K562 (cell line): Measurements from ENCODE around the gene ZBTB32. TPM values are rescaled to one million over a fixed set of nuclear protein-coding genes. Genes with fewer than 3 reads are reported as not detected.

Source experiments
- ASH1L ChIP-seq: fragments of 450-650 bp; IDR thresholded peaks from 2 replicates; pipeline ENCODE4 v1.6.1; 2018; ENCODE audit warnings: borderline replicate concordance, mild to moderate bottlenecking, low read depth; ENCODE audit not compliant: partially characterized antibody
- ATF7 ChIP-seq: fragments of 450-650 bp; IDR thresholded peaks from 2 replicates; pipeline ENCODE4 v1.7.1; 2014; ENCODE audit warnings: mild to moderate bottlenecking, moderate library complexity
- BRF2 ChIP-seq: IDR thresholded peaks from 3 replicates; pipeline ENCODE4 v1.6.1; 2011; ENCODE audit warnings: borderline replicate concordance, mild to moderate bottlenecking; ENCODE audit not compliant: insufficient read length, insufficient read depth
- CBX1 ChIP-seq: sonication (generic); IDR thresholded peaks from 2 replicates; pipeline ENCODE4 v1.6.1; 2016; ENCODE audit warnings: antibody characterized with exemption, low read depth, mild to moderate bottlenecking
- DNMT1 ChIP-seq: fragments of 450-650 bp; IDR thresholded peaks from 2 replicates; pipeline ENCODE4 v1.6.1; 2016; ENCODE audit warnings: antibody characterized with exemption, mild to moderate bottlenecking
- EP300 ChIP-seq: IDR thresholded peaks from 2 replicates; pipeline ENCODE4 v1.6.1; 2012; ENCODE audit warnings: low read length, improper control_type of control experiment
- FOS ChIP-seq: IDR thresholded peaks from 3 replicates; pipeline ENCODE4 v1.6.1; 2011; ENCODE audit not compliant: insufficient read length; ENCODE audit errors: extremely low read depth
- FOXA1 ChIP-seq: fragments of 450-650 bp; IDR thresholded peaks from 2 replicates; pipeline ENCODE4 v1.6.1; 2016; ENCODE audit warnings: mild to moderate bottlenecking, borderline replicate concordance
- GATAD2B ChIP-seq: fragments of 450-650 bp; IDR thresholded peaks from 2 replicates; pipeline ENCODE4 v1.6.1; 2017; ENCODE audit warnings: mild to moderate bottlenecking, borderline replicate concordance
- HDAC1 ChIP-seq, 2 experiments: fragments of 450-650 bp; IDR thresholded peaks; 2 replicates each; pipeline ENCODE4 v1.6.1; 2016 to 2017; ENCODE audit warnings: inconsistent platforms in 1 of 2, mild to moderate bottlenecking in 1 of 2, moderate library complexity in 1 of 2
- KAT7 ChIP-seq: sonication (generic); formaldehyde crosslinking; IDR thresholded peaks from 2 replicates; pipeline ENCODE4 v1.8.0; 2022; ENCODE audit warnings: missing genetic modification reagents, mild to moderate bottlenecking, borderline replicate concordance
- NR4A1 ChIP-seq, 2 experiments: fragments of 250-450 bp in 1 of 2; fragments of 450-650 bp in 1 of 2; sonication (Bioruptor Pico) in 1 of 2; IDR thresholded peaks; 2 replicates each; pipeline versions ENCODE4 v1.4.0 to v1.6.1; 2016 to 2020; ENCODE audit warnings: mild to moderate bottlenecking in 2 of 2, missing compliant biosample characterization in 1 of 2, missing genetic modification characterization in 1 of 2, moderate library complexity in 1 of 2
- PRMT5 ChIP-seq: sonication (generic); formaldehyde crosslinking; IDR thresholded peaks from 2 replicates; pipeline ENCODE4 v1.5.0; 2020; ENCODE audit warnings: missing genetic modification reagents
- PTBP1 ChIP-seq: fragments of 200-400 bp; formaldehyde crosslinking; IDR thresholded peaks from 2 replicates; pipeline ENCODE4 v1.6.1; 2017; ENCODE audit warnings: low read depth, low read length
- PURB ChIP-seq: sonication (generic); formaldehyde crosslinking; IDR thresholded peaks from 2 replicates; pipeline ENCODE4 v1.9.0; 2021; ENCODE audit warnings: low read depth, mild to moderate bottlenecking, missing genetic modification reagents
- RAD51 ChIP-seq: fragments of 450-650 bp; IDR thresholded peaks from 2 replicates; pipeline ENCODE4 v1.7.1; 2016; ENCODE audit warnings: low read depth, mild to moderate bottlenecking, borderline replicate concordance
- SIN3A ChIP-seq, 2 experiments: fragments of 150-350 bp in 1 of 2; IDR thresholded peaks; 2 replicates each; pipeline ENCODE4 v1.6.1; 2011 to 2016; ENCODE audit warnings: borderline replicate concordance in 2 of 2, low read depth in 2 of 2, low read length in 2 of 2, mild to moderate bottlenecking in 2 of 2, moderate library complexity in 2 of 2; ENCODE audit not compliant: control insufficient read depth in 1 of 2
- SMAD4 ChIP-seq: fragments of 250-450 bp; sonication (Bioruptor Pico); conservative IDR thresholded peaks from 2 replicates; pipeline ENCODE4 v1.8.0; 2021; ENCODE audit warnings: inconsistent platforms, mild to moderate bottlenecking, moderate library complexity
- SNIP1 ChIP-seq: fragments of 450-650 bp; IDR thresholded peaks from 2 replicates; pipeline ENCODE4 v1.7.1; 2017; ENCODE audit warnings: low read depth, mild to moderate bottlenecking
- SP2 ChIP-seq: IDR thresholded peaks from 2 replicates; pipeline ENCODE4 v1.6.1; 2011; ENCODE audit warnings: mild to moderate bottlenecking, low read depth, low read length, moderate library complexity; ENCODE audit not compliant: poor library complexity, severe bottlenecking; ENCODE audit errors: extremely low read depth
- ZBED1 ChIP-seq: IDR thresholded peaks from 2 replicates; pipeline ENCODE4 v1.6.1; 2014
- ZNF263 ChIP-seq: sonication (generic); formaldehyde crosslinking; IDR thresholded peaks from 2 replicates; pipeline ENCODE4 v1.8.0; 2022; ENCODE audit warnings: mild to moderate bottlenecking, missing genetic modification reagents, borderline replicate concordance
- ZNF311 ChIP-seq: fragments of 250-450 bp; sonication (Bioruptor Pico); IDR thresholded peaks from 2 replicates; pipeline ENCODE4 v1.4.0; 2020; ENCODE audit warnings: mild to moderate bottlenecking, moderate library complexity
- ZNF384 ChIP-seq: IDR thresholded peaks from 2 replicates; pipeline ENCODE4 v1.6.1; 2012; ENCODE audit warnings: low read depth, low read length, improper control_type of control experiment
- ZNF589 ChIP-seq: fragments of 200-800 bp; sonication (Bioruptor generic); IDR thresholded peaks from 2 replicates; pipeline ENCODE4 v1.6.1; 2016; ENCODE audit warnings: low read depth, missing genetic modification characterization, missing compliant biosample characterization
- ZNF644 ChIP-seq: fragments of 200-800 bp; sonication (Bioruptor generic); IDR thresholded peaks from 2 replicates; pipeline ENCODE4 v1.6.1; 2016; ENCODE audit warnings: low read depth, missing genetic modification characterization, missing compliant biosample characterization
- polyA plus RNA-seq, 8 experiments: library from polyadenylated mRNA; depleted of rRNA in 4 of 8; stranded (reverse) in 5 of 8; unstranded in 3 of 8; fragments of >200 nt; fragmentation: Nextera tagmentation in 2 of 8; fragmentation: Illumina TruSeq in 1 of 8; extraction: Ambion mirVana in 2 of 8; extraction: Trizol in 1 of 8; gene quantifications; 2 replicates each; pipeline versions ENCODE4 v1.2.1 to v1.2.3, GENCODE V29; 2011 to 2014; ENCODE audit warnings: inconsistent platforms in 1 of 8, missing spikeins in 1 of 8
- total RNA-seq, 7 experiments: library from RNA; depleted of rRNA in 6 of 7; stranded (reverse); fragments of >200 nt in 6 of 7; fragmentation: Illumina TruSeq in 2 of 7; extraction: Trizol in 2 of 7; gene quantifications; 2 replicates each; pipeline versions ENCODE4 v1.2.1 to v1.2.3, GENCODE V29; 2011 to 2021; ENCODE audit warnings: low replicate concordance in 1 of 7

The ZBTB32 gene
- total and polyA plus RNA-seq, 9 of the 15 experiments (the other 6 are each of a cell fraction or from before 2014, with no cell fraction given) = 0.20 TPM; not detected in 8

GRCh38 chr19:35718345-35719041, 14.1 kb downstream of the ZBTB32 start (continued):
- TF ChIP-seq PTBP1 = no peak
- TF ChIP-seq ZNF263 (CRISPR knock-in tag) = 0 out of 2 replicates have a peak, but pooled peaks have one; percentile 27
- TF ChIP-seq EP300 = no peak
- TF ChIP-seq RAD51 = no peak
- TF ChIP-seq ASH1L = no peak
- no peak for TF ChIP-seq CBX1
- TF ChIP-seq KAT7 (CRISPR knock-in tag) = 0 out of 2 replicates have a peak, but pooled peaks have one; percentile 20
- TF ChIP-seq ZBED1 = no peak
- TF ChIP-seq SP2 = no peak
- TF ChIP-seq SNIP1 = no peak
- no peak for TF ChIP-seq PURB (CRISPR knock-in tag)
- TF ChIP-seq DNMT1 = no peak
- TF ChIP-seq GATAD2B = no peak
- TF ChIP-seq PRMT5 (CRISPR knock-in tag) = no peak
- TF ChIP-seq HDAC1 (IDR thresholded peaks at IDR 0.05) = peak in 1 of 2 experiments; percentile 39; a peak in 1 of 4 replicates
- TF ChIP-seq BRF2 = no peak
- TF ChIP-seq ZNF384 = no peak
- TF ChIP-seq ZNF311 (CRISPR knock-in tag) = no peak
- no peak for TF ChIP-seq FOXA1
- TF ChIP-seq FOS = no peak
- TF ChIP-seq SIN3A (IDR thresholded peaks at IDR 0.05; ENCODE audit: borderline replicate concordance in 2 of 2, control insufficient read depth in 1 of 2, low read depth in 2 of 2, low read length in 2 of 2) = peak in 1 of 2 experiments; percentile 50; a peak in 1 of 4 replicates
- TF ChIP-seq ZNF589 (CRISPR knock-in tag) = no peak
- TF ChIP-seq SMAD4 (CRISPR knock-in tag) = no peak
- no peak for TF ChIP-seq ZNF644
- no peak for TF ChIP-seq NR4A1 (CRISPR knock-in tag; IDR thresholded peaks at IDR 0.05)
- no peak for TF ChIP-seq NR4A1 (tag; IDR thresholded peaks at IDR 0.05)
- TF ChIP-seq ATF7 = no peak
